ENCODE measurements around the gene PLA2G4F. TPM values are rescaled to one million over a fixed set of nuclear protein-coding genes. Genes with fewer than 3 reads are reported as not detected.

PLA2G4F gene
- total and polyA plus RNA-seq, 7 experiments from 2014 or later = not detected

- Mint-ChIP-seq H3K27ac (no peak overlapping the region), H3K4me3 (no peak overlapping the region), H3K9me3 (no peaks in the 10 kb centered on the region), H3K27me3 (peaks cover 15 to 37% (median 25%) of the 10 kb centered on the region in 5 donors), H3K4me1 (peaks cover 0 to 2% (median 0%) of the 10 kb centered on the region in 7 donors), H3K36me3 (no peaks in the 10 kb centered on the region)
- ChIA-PET POLR2A (no interaction called here), CTCF (no interaction called here)
- DNase-seq (no peak), ATAC-seq (no peak)
- Histone ChIP-seq H3K4me3 (ENCODE audit: low read length) (no peak overlapping the region), H3K36me3 (ENCODE audit: control insufficient read depth in 2 of 3, insufficient read depth in 3 of 3, low read length in 3 of 3) (no peaks in the 10 kb centered on the region), H3K4me1 (ENCODE audit: control insufficient read depth in 2 of 2, insufficient read depth in 2 of 2, low read length in 2 of 2) (no peaks in the 10 kb centered on the region), H3K27ac (ENCODE audit: low read depth, low read length) (no peak overlapping the region), H3K9me3 (ENCODE audit: control insufficient read depth in 2 of 3, low read length in 3 of 3) (no peaks in the 10 kb centered on the region), H3K27me3 (ENCODE audit: control insufficient read depth in 2 of 2, insufficient read depth in 2 of 2, low read length in 2 of 2) (no peaks in the 10 kb centered on the region)
- intact Hi-C loops (cut with micrococcal nuclease) = no loop called here
These were observed 27.1 kb downstream of the PLA2G4F start for GRCh38 chr15:42129364-42129763.

- no peaks in the 10 kb centered on the region for H3K9me3 Mint-ChIP-seq
- Histone ChIP-seq H3K4me3 (ENCODE audit: low read length) (no peak overlapping the region), H3K9me3 (ENCODE audit: control insufficient read depth in 2 of 3, low read length in 3 of 3) (no peaks in the 10 kb centered on the region), H3K27ac (ENCODE audit: low read depth, low read length) (no peak overlapping the region), H3K4me1 (ENCODE audit: control insufficient read depth in 2 of 2, insufficient read depth in 2 of 2, low read length in 2 of 2) (no peaks in the 10 kb centered on the region), H3K36me3 (ENCODE audit: control insufficient read depth in 2 of 3, insufficient read depth in 3 of 3, low read length in 3 of 3) (no peaks in the 10 kb centered on the region), H3K27me3 (ENCODE audit: control insufficient read depth in 2 of 2, insufficient read depth in 2 of 2, low read length in 2 of 2) (no peaks in the 10 kb centered on the region)
- H3K4me1 Mint-ChIP-seq = peaks cover 0 to 2% (median 0%) of the 10 kb centered on the region in 7 donors
- H3K27me3 Mint-ChIP-seq = peaks cover 15 to 36% (median 25%) of the 10 kb centered on the region in 5 donors
- intact Hi-C loops (cut with micrococcal nuclease) = no loop called here
- CTCF ChIA-PET = no interaction called here
- POLR2A ChIA-PET = no interaction called here
- no peaks in the 10 kb centered on the region for H3K36me3 Mint-ChIP-seq
- ATAC-seq (no peak), DNase-seq (no peak)
- H3K27ac Mint-ChIP-seq = no peak overlapping the region
- H3K4me3 Mint-ChIP-seq = no peak overlapping the region
These were observed 28.0 kb downstream of the PLA2G4F start for GRCh38 chr15:42128476-42128875.

GRCh38 chr15:42123546-42123945 lies 32.9 kb downstream of the PLA2G4F start:
- H3K27me3 Mint-ChIP-seq = peaks cover 0 to 33% (median 9%) of the 10 kb centered on the region in 5 donors
- CTCF ChIA-PET = interaction anchor here (0.6 kb wide), 1 partner anchor 470 kb away, joined by 3 read pairs; no protein-coding TSS in a partner anchor
- intact Hi-C loops (cut with micrococcal nuclease) = no loop called here
- Histone ChIP-seq H3K9me3 (ENCODE audit: control insufficient read depth in 2 of 3, low read length in 3 of 3) (no peaks in the 10 kb centered on the region), H3K4me1 (ENCODE audit: control insufficient read depth in 2 of 2, insufficient read depth in 2 of 2, low read length in 2 of 2) (no peaks in the 10 kb centered on the region), H3K27ac (ENCODE audit: low read depth, low read length) (no peak overlapping the region), H3K27me3 (ENCODE audit: control insufficient read depth in 2 of 2, insufficient read depth in 2 of 2, low read length in 2 of 2) (no peaks in the 10 kb centered on the region), H3K4me3 (ENCODE audit: low read length) (no peak overlapping the region), H3K36me3 (ENCODE audit: control insufficient read depth in 2 of 3, insufficient read depth in 3 of 3, low read length in 3 of 3) (no peaks in the 10 kb centered on the region)
- H3K4me1 Mint-ChIP-seq = peaks cover 0 to 9% (median 5%) of the 10 kb centered on the region in 7 donors
- POLR2A ChIA-PET = no interaction called here
- DNase-seq (no peak), ATAC-seq (no peak)
- no peak overlapping the region for H3K27ac Mint-ChIP-seq
- H3K4me3 Mint-ChIP-seq = no peak overlapping the region
- H3K36me3 Mint-ChIP-seq = no peaks in the 10 kb centered on the region
- H3K9me3 Mint-ChIP-seq = no peaks in the 10 kb centered on the region

- Histone ChIP-seq H3K27me3 (ENCODE audit: control insufficient read depth in 2 of 2, insufficient read depth in 2 of 2, low read length in 2 of 2) (no peaks in the 10 kb centered on the region), H3K36me3 (ENCODE audit: control insufficient read depth in 2 of 3, insufficient read depth in 3 of 3, low read length in 3 of 3) (no peaks in the 10 kb centered on the region), H3K4me3 (ENCODE audit: low read length) (no peak overlapping the region), H3K27ac (ENCODE audit: low read depth, low read length) (no peak overlapping the region), H3K9me3 (ENCODE audit: control insufficient read depth in 2 of 3, low read length in 3 of 3) (no peaks in the 10 kb centered on the region), H3K4me1 (ENCODE audit: control insufficient read depth in 2 of 2, insufficient read depth in 2 of 2, low read length in 2 of 2) (no peaks in the 10 kb centered on the region)
- DNase-seq = no peak
- peaks cover 0 to 21% (median 0%) of the 10 kb centered on the region in 5 donors for H3K27me3 Mint-ChIP-seq
- ChIA-PET CTCF (interaction anchor here (0.5 kb wide), 1 partner anchor 62 kb away, joined by 3 read pairs; no protein-coding TSS in a partner anchor), POLR2A (no interaction called here)
- H3K36me3 Mint-ChIP-seq = no peaks in the 10 kb centered on the region
- peak; percentile 45 for ATAC-seq
- peaks cover 0 to 11% (median 5%) of the 10 kb centered on the region in 7 donors for H3K4me1 Mint-ChIP-seq
- intact Hi-C loops (cut with micrococcal nuclease) = no loop called here
- H3K9me3 Mint-ChIP-seq = no peaks in the 10 kb centered on the region
- H3K4me3 Mint-ChIP-seq = no peak overlapping the region
- H3K27ac Mint-ChIP-seq = no peak overlapping the region
These were observed 34.8 kb downstream of the PLA2G4F start for GRCh38 chr15:42121682-42122081.

- Histone ChIP-seq H3K9me3 (ENCODE audit: control insufficient read depth in 2 of 3, low read length in 3 of 3) (no peaks in the 10 kb centered on the region), H3K27ac (ENCODE audit: low read depth, low read length) (no peak overlapping the region), H3K36me3 (ENCODE audit: control insufficient read depth in 2 of 3, insufficient read depth in 3 of 3, low read length in 3 of 3) (no peaks in the 10 kb centered on the region), H3K4me3 (ENCODE audit: low read length) (no peak overlapping the region), H3K27me3 (ENCODE audit: control insufficient read depth in 2 of 2, insufficient read depth in 2 of 2, low read length in 2 of 2) (no peaks in the 10 kb centered on the region), H3K4me1 (ENCODE audit: control insufficient read depth in 2 of 2, insufficient read depth in 2 of 2, low read length in 2 of 2) (no peaks in the 10 kb centered on the region)
- ATAC-seq (peak; percentile 72), DNase-seq (no peak)
- POLR2A ChIA-PET = no interaction called here
- intact Hi-C loops (cut with micrococcal nuclease) = no loop called here
- H3K36me3 Mint-ChIP-seq = peaks cover 0 to 4% (median 0%) of the 10 kb centered on the region in 5 donors
- no peak overlapping the region for H3K27ac Mint-ChIP-seq
- CTCF ChIA-PET = no interaction called here
- peaks cover 0 to 23% (median 0%) of the 10 kb centered on the region in 5 donors for H3K27me3 Mint-ChIP-seq
- H3K9me3 Mint-ChIP-seq = peaks cover 0 to 5% (median 2%) of the 10 kb centered on the region in 11 donors
- H3K4me1 Mint-ChIP-seq = peaks cover 0 to 11% (median 5%) of the 10 kb centered on the region in 7 donors
- no peak overlapping the region for H3K4me3 Mint-ChIP-seq
These were observed 35.4 kb downstream of the PLA2G4F start for GRCh38 chr15:42121021-42121420.

GRCh38 chr15:42120285-42120684 lies 36.2 kb downstream of the PLA2G4F start:
- Histone ChIP-seq H3K4me1 (ENCODE audit: control insufficient read depth in 2 of 2, insufficient read depth in 2 of 2, low read length in 2 of 2) (no peaks in the 10 kb centered on the region), H3K27me3 (ENCODE audit: control insufficient read depth in 2 of 2, insufficient read depth in 2 of 2, low read length in 2 of 2) (no peaks in the 10 kb centered on the region), H3K27ac (ENCODE audit: low read depth, low read length) (no peak overlapping the region), H3K4me3 (ENCODE audit: low read length) (no peak overlapping the region), H3K36me3 (ENCODE audit: control insufficient read depth in 2 of 3, insufficient read depth in 3 of 3, low read length in 3 of 3) (no peaks in the 10 kb centered on the region), H3K9me3 (ENCODE audit: control insufficient read depth in 2 of 3, low read length in 3 of 3) (no peaks in the 10 kb centered on the region)
- peaks cover 0 to 5% (median 2%) of the 10 kb centered on the region in 11 donors for H3K9me3 Mint-ChIP-seq
- H3K4me1 Mint-ChIP-seq = peaks cover 0 to 11% (median 5%) of the 10 kb centered on the region in 7 donors
- peaks cover 0 to 25% (median 0%) of the 10 kb centered on the region in 5 donors for H3K27me3 Mint-ChIP-seq
- H3K4me3 Mint-ChIP-seq = no peak overlapping the region
- ChIA-PET CTCF (no interaction called here), POLR2A (no interaction called here)
- peaks cover 0 to 4% (median 0%) of the 10 kb centered on the region in 5 donors for H3K36me3 Mint-ChIP-seq
- ATAC-seq (no peak), DNase-seq (no peak)
- intact Hi-C loops (cut with micrococcal nuclease) = no loop called here
- H3K27ac Mint-ChIP-seq = no peak overlapping the region

- no peaks in the 10 kb centered on the region for H3K9me3 ChIP-seq (ENCODE audit: control insufficient read depth in 2 of 3, low read length in 3 of 3)
- H3K4me3 ChIP-seq (ENCODE audit: low read length) = no peak overlapping the region
- ChIA-PET POLR2A (interaction anchor here (0.8 kb wide), 1 partner anchor 424 kb away, joined by 3 read pairs; no protein-coding TSS in a partner anchor), CTCF (no interaction called here)
- DNase-seq (no peak), ATAC-seq (no peak)
- no peak overlapping the region for H3K27ac ChIP-seq (ENCODE audit: low read depth, low read length)
- H3K27me3 ChIP-seq (ENCODE audit: control insufficient read depth in 2 of 2, insufficient read depth in 2 of 2, low read length in 2 of 2) = no peaks in the 10 kb centered on the region
- peaks cover 0 to 11% (median 5%) of the 10 kb centered on the region in 7 donors for H3K4me1 Mint-ChIP-seq
- peaks cover 0 to 20% (median 0%) of the 10 kb centered on the region in 5 donors for H3K27me3 Mint-ChIP-seq
- H3K4me1 ChIP-seq (ENCODE audit: control insufficient read depth in 2 of 2, insufficient read depth in 2 of 2, low read length in 2 of 2) = no peaks in the 10 kb centered on the region
- peaks cover 0 to 5% (median 2%) of the 10 kb centered on the region in 11 donors for H3K9me3 Mint-ChIP-seq
- no peaks in the 10 kb centered on the region for H3K36me3 ChIP-seq (ENCODE audit: control insufficient read depth in 2 of 3, insufficient read depth in 3 of 3, low read length in 3 of 3)
- intact Hi-C loops (cut with micrococcal nuclease) = no loop called here
- no peak overlapping the region for H3K27ac Mint-ChIP-seq
- H3K4me3 Mint-ChIP-seq = peak overlapping the region in 2 of 10 donors; percentile 13 to 74
- peaks cover 0 to 4% (median 0%) of the 10 kb centered on the region in 5 donors for H3K36me3 Mint-ChIP-seq
These were observed 37.0 kb downstream of the PLA2G4F start for GRCh38 chr15:42119446-42119760.

All from naive thymus-derived CD4-positive, alpha-beta T cell (primary cell).